Skin of body (tissue), 2 donors: ENCODE measurements around the gene SLC29A1. TPM values are rescaled to one million over a fixed set of nuclear protein-coding genes. Genes with fewer than 3 reads are reported as not detected.

Experiments
- DNase-seq: peaks from one replicate; lab custom pipeline; 2025; lab: John Stamatoyannopoulos, UW
- total RNA-seq: library from RNA; depleted of rRNA; stranded (reverse); fragments of >200 nt; gene quantifications from one replicate; pipeline ENCODE4 v1.2.3, GENCODE V29; 2014

The SLC29A1 gene
- total RNA-seq, 1 donor from 2014 or later: 21.3 TPM

DNA sequence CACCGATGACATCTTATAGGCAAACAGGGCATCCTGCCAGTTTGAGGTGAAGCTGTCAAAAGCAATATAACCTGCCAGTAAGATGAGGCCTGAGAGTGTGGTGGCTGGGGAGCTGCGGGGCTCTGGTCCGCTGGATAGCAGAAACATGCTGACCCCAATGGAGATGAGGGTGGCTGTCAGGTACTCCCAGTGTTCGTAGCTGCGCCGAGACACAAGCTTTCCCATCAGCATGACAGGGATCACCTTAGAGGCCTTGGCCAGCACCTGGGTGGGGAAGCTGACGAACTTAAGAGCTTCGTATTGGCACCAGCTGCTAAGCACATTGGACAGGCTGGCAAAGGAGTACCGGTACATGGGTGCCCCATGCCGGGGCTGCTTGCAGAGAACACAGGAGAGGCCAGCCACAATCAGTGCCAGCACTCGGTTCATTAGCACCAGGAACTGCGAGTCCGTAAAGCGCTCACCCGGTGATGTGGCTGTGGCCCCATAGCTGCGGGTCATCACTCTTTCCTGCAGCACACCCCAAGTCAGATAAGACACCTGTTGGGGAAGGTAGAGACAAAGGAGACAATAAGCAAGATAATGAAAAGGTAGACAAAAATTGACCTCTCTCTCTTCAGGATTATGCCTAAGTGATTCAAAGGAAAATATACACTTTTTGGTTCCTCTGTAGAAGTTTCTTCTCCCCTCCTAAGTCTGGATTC lies 31.9 kb downstream of the SLC29A1 start:
- no peak for DNase-seq

DNA sequence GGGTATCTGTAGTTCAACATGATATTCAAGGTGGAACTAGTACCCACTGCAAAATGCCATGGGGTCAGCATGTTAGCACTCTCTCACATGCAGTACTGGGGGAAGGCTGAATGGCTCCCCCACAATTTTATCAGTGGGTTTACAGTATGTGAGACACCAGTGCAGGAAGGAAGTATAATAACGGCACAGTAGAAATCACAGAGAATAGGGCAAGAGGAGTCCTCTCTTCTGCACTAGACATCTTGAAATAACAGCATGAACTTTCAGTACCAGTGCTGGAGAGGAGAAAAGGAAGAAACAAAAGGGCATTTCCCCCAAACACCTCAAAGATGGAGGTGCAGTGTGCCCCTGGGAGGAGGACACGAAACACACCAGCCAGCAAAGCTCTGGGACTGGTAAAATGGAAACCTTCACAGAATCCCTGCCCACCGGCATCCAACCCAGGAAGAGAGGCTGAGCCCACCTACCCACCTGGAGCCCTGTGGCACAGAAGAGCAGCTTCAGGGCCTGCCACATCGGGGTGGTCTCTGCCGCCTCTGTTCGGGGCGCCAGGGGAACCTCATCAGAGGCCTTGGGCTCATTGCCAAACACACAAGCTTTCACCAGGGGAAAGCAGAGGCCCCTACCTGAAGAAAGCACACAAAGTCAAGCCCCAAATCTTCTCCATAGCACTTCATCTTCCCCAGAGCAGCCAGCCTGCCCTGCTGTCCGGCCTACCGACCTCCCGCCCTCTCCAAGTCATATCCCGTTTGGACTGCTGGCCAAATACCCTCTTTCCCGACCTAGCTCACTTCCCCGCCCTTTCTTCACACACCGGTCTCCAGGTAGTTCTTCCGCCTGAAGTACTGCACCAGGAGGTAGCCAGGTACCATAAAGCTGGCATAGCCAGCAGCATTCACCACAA lies 32.7 kb downstream of the SLC29A1 start:
- DNase-seq: no peak

DNA sequence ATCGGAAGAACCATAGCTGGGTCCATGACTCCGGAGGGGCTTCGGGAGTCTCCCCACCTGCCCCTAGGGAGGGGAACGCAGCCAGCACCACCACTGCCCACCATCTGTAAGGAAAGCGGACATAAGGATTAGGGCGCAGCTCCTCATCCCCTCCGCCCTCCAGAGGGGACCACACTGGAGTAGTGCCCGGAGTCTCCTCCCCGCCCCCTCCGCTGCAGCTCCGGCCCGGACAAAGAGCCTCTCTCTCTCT lies 33.3 kb downstream of the SLC29A1 start:
- no peak for DNase-seq

DNA sequence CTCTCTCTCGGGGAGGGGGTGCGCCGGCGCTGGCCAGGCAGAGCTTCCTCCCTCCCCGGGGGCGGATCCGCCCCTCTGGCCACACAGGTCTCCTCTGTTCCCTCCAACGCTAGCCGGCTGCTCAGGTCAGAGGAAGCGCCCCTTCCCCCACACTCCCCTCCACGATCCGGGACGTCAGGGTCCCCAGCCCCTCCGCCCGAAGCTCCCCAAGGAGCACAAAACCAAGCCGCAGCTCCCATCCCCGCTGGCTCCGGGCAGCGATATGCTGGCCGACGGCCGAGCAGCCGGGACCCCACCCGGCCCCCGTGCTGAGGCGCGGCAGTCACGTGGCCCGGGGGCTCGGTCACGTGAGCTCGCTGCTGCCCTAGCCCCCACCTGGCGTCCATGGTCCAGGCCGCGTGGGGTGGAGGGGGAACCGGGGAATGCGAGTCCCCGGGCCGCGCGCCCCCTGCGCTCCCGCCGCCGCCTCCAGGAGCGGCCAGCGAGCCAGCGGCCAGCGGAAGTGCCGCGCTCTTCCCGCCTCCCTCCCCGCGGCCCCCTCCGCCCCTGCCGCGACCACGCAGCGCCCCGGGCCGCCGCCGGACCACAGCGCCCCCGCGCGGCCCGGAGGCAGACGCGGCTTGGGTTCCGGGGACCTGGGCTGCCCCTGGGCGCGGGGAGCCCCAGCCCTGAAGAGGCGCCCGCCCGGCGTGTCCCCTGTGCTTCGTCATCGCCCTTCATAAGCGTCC lies 33.8 kb downstream of the SLC29A1 start, which contains the start of gene SLC35B2:
SLC35B2 (minus strand) TSS at position 504 of the 728 bp plus-strand sequence; CDS start at position 386, 118 bp downstream.
- DNase-seq: peak; percentile 70

DNA sequence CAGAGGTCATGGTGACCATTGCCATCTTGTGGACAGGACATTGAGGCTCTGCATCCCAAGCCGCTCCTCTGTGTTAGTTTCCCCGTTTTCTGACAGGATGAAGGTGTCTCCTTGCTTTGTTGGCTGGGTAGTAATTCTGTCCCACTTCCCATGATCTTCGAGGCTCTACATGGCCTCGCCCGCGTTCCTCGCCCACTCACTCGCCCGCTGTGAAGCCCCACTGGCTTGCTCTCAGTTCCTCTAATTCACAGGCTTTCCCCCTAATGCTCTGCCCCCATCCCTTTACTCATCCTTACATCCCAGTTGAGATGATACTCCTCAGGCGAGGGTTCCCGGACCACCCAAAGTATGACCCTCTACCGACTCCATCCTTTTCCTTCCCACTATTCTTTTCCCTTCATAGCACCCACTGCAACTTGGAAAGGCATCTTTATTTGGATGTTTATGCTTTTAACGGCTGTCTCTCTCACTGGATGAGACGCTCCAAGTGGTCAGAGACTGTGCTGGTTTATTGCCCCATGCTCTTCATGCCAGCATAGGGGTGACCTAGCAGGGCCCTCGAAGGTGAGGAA lies 34.4 kb downstream of the SLC29A1 start:
- DNase-seq: no peak

DNA sequence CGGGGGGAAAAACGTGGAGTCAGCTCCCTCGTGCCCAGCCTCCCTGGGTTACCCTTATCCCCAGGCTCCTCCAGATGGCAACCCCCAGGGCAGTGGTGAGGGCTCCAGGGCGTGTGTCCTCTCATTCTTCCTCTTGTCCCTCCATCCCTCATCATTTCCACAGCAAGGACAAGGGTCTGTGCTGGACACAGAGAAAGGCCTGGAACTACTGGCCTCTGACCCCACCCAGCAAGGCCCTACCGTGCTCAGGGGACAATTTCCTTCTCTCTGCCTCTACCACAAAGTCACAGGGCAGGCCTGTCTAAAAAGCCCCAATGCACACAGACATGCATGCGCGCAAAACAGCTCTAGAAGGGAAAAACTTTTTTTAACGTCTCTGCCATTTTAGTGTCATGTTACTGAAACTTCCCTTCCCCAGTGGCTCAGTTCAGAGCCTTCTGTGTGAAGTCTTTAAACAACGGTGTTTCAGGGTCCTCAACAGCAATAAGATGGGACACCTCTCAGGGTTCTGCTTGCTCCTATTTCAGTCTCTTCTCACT lies 35.0 kb downstream of the SLC29A1 start:
- DNase-seq: no peak

DNA sequence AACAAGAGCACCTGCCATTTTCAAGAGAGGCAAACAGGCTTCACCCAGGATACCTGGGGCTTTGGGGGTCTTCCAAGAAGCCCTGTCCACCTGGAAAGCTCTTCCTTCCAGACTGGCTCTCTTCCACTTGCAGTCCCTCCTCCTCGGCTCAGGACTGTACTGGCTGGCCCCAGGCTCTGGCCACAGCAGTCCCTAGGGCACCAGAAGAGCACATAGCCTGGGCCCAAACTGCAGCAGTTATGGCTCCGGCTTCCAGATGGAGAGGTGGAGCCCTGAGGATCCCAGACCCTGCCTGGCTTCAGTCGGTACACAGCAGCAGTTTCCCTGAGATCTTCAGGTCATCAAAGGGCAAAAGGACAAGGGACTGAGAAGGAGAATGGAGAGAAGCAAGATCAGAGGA lies 35.5 kb downstream of the SLC29A1 start:
- no peak for DNase-seq

DNA sequence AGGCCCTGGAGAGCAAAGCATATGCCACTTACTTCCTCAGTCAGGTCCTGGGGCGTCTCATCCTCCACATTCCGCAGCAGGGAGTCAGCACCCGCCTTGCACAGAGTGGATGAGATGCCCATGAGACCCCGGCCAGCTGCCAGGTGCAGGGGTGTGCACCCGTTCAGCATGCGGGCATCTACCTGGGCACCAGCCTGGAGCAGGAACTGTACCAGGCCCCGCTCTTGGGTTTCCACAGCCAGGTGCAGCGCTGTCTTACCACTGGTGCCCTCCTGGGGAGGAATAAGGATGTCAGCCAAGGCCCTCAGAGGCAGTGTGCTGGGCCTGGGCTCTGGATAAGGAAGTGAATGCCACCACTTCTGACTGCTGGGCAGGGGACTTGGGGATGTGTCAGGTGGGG lies 36.6 kb downstream of the SLC29A1 start:
- DNase-seq: no peak

DNA sequence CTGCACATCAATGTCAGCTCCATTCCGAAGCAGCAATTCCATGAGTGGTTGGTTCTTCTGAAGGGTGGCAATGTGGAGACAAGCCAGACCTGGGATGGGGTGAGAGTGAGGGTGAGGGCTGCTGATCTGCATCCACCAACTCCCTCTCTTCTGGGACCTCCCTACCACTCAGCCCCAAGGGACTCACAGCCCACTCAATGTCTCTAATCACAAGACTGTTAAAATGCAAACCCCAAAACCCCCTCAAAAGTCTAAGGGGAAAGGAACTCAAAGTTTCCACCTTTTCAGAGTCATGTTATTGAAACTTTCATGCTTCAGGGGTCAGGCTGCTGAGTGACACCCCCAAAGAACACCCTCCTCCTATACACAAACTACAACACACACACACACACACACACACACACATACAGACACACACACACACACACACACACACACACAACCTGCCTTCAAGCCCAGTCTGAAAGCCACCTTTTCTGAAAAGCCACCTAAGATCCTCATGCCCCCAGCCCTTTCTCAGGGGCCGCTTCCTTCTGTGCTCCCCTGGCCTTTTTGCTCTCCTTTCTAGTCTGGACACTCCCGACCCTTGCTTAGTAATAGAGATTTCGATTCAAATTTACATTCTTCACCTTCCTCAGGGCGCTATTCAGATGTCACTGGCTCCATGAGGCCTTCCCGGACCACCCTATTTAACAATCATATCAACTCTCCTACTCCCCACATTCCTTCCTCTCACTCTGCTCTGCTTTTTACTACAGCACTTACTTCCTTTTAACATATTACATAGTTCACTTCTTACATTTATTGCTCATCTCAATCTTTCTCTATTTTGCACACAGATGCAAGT lies 37.3 kb downstream of the SLC29A1 start:
- no peak for DNase-seq

DNA sequence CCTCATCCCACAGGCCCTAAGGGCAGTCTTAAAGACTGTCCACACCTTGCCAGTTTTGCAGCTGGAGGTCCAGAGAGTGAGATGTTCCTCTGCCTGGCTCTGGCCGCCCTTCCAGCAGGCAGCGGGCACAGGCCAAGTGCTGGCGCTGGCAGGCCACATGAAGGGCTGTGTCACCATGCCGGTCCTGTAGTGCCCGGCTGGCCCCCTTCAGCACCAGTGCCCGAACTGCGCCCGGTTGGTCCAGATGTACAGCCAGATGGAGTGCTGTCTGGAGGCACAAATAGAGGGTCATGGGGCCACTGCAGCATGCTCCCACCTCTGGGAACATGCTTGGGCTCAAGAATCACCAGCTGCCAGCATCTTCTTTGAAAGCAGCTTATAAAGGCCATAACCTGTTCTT lies 38.2 kb downstream of the SLC29A1 start:
- no peak for DNase-seq

DNA sequence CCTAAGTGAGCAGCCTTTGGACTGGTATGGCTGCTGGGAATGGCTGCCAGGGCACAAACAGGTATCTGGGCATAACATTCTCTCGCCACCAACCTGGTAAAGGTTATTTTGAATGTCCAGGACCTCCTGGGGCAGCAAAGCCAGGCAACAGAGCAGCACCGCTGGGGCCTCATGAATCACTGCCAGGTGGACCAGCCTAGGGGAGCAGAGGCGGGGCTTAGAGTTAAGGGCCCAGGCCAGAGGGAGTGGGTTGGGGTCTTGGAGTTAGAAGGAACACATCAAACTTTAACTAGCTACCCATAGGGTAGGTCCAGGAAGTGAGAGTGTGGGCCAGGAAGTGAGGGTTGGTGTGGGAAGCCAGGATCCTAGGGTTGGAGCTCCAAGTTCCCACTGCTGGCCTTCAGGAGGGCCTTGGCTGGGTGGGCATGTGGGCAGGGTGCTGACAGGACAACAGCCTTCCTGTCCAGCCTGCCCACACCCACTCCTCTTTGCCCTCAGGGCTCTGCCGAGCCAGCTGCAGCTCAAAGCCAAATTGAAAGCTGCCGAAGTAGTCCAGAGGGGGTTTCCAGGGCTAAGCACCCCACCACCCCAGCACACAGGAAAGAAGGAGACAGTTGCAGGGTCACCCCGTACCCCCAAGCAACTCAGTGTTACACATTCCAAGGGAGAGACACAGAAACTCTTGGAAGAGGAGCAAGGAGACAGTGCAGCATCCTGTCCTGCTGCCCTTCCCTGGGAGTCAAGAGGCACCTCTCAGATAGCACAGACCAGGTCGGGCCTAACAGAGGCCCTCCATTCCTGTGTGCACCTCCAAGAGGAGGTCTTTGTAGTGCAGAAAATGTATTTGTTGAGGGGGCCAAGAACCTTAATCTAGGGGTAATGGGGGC lies 39.3 kb downstream of the SLC29A1 start:
- no peak for DNase-seq

DNA sequence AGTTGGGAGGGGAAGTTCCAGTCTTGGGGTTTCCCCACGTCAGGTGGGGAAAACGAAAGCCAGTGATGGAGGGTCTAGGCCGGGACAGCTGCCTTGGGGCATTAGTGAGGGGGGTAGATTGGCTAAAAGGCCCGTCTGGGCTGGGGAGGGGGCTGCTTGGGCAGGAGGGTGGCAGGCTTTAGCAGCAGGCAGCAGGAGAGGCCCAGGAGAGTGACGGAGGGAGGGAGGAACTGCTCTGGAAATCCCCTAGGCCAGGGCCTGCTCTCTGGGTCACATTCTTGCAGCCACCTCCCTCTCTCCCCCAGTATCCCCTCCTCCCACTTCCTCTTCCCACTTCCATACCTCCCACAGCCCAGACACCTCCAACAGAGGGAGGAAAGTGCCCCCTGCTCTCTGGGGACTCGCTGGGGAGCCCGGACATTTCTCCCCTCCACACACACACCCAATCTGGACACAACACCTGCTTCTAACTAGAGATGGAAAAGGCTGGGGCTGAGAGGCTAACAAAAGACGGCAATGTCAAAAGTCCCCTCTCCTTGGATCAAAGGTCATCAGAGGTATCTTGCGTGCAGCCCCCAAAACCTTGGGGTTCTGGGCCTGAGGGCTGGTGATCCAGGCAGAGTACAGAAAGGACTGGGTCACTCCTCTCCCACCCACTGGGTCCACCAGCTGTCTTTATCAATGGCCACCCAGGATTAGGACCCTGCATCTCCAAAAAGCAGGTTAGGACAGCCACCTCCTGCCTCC lies 40.1 kb downstream of the SLC29A1 start:
- DNase-seq: no peak

DNA sequence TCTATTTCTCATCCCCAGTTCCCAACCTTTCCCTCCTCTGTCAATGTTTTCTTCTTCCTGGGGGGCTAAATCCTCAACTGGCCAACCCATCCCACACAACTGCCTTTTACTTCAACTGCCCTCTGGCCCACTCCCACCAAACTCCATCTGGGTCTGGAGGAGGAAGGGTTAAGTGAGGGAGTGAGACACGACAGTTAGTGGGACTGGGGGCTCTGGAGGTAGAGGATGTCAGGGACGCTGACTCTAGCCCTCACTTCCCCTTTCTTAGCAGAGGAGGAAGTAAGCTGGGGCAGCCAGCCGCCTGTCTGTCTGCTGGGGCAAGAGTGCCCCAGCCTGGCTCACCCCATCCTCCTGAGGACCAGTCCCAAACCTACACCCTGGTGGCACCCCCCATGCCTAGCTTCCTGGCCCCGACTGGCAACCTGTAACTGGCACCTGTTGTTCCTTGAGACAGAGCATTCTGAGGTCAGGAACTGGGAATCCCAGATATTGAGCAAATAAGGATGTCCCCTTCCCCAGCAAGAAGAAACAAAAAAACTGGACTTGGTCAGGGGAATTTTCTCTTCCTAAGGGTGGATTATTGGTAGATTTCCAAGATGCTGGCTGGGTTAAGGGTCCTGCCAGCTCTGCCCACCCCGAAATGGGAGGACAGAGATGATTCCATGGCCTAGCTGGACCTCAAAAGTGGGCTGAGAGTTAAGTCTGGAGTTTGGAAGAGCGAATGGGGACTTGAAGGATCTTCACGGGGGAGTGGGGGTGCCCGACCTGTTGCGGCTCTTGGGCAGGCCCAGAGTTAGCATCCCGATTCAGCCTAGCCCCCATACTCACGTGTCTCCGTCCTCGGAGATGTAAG lies 41.0 kb downstream of the SLC29A1 start:
- DNase-seq: no peak

DNA sequence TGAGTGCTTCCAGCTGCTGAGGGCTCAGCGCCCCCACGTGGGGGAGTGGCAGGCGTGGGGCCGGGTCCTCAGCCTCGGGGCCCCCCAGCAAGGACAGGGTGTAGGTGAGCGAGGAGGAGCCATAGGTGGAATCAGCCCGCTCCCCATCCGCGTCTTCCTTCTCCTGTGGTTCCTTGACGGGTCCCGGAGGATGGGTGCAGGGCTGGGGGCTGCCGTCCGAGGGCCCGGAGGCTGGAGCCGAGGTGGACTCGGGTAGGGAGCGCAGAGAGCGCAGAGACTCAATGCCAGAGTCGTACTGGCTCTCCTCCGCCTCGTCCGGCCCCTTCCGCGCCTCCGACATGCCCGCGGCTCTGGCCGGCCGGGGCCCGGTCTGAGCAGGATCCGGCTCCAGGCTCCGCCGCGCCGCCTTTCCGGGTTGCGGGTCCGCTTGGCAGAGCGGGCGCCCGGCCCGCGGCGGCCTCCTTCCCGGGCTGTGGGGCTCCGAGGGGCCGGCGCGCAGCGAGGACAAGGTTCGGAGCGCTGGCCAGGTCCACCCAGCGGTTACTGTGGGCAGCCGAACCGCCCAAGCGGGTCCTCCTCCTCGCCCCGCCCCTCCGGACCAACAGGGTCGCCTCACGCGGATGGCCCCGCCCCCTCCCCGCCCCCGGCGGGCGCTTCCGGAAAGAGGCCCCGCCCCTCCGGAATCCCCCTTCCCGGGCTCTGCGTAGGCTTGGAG lies 41.8 kb downstream of the SLC29A1 start, which contains the start of gene NFKBIE:
NFKBIE (minus strand) TSS at position 545 of the 715 bp plus-strand sequence; CDS start at position 340, 205 bp downstream.
- peak; percentile 77 for DNase-seq

DNA sequence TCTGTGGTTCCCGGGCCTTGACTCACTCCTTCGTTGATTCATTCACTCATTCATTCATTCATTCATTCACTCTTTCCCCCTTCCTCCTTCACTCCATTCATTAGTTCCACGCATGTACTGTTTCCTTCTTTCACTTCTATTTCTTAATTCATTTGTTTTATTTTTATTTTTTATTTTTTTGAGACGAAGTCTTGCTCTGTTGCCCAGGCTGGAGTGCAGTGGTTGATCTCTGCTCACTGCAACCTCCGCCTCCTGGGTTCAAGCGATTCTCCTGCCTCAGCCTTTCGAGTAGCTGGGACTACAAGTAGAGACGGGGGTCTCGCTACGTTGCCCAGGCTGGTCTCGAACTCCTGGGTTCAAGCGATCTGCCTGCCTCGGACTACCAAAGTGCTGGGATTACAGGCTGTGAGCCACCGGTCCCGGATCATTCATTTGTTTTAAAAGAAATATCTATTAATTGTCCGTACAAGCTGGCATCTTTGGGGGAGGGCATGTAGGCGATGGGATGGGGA lies 42.4 kb downstream of the SLC29A1 start:
- no peak for DNase-seq

DNA sequence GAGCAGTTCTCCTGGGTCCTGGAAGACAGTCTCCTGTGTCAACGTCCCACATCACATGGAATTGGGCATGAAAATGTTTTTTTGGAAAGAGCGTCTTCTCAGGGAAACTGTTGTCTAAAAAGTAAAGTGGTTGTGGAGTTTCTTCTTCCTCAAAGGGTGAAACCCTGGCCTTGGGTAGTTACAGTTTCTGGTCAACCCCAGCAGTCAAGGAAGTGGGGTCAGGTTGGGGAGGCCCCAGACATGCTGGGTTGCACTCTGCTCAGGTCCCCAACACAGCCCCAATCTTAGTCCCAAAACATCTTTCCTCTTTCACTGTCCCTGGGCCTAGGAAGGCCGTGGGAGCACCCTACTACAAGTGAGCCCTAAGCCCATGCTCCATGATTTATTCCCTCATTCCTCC lies 43.0 kb downstream of the SLC29A1 start:
- DNase-seq: no peak

DNA sequence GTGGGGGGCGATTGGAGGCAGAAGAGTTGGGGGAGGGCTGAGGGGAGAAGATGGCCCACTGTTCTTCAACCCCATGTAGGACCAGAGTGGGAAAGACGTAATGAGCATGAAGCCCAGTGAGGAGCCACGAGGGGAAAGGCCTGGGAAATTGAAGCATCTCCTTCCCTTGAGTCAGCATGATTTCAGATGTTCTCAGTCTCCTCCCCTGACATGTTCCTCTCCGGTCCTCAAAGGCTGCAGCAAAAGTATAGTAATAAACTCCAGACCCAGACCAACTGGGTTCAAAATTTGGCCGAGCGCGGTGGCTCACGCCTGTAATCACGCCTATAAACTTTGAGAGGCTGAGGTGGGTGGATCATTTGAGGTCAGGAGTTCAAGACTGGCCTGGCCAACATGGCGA lies 43.9 kb downstream of the SLC29A1 start:
- no peak for DNase-seq
